ENCODE results near the gene IRF4.

GRCh38 chr6:350371-350770 lies 41.2 kb upstream of the IRF4 start:
- TF ChIP-seq EZH2 (IDR thresholded peaks at IDR 0.05; ENCODE audit: low read length, unreplicated experiment): no peak
- TF ChIP-seq CTCF (conservative IDR thresholded peaks at IDR 0.05; ENCODE audit: low read depth, low read length): no peak
